Keratinocyte (primary cell): ENCODE data around the gene CA9. TPM values are rescaled to one million over a fixed set of nuclear protein-coding genes. Genes with fewer than 3 reads are reported as not detected.
A peak's percentile ranks its signal among the peaks of the same experiment; 100 is the strongest.

ENCODE experiments used
- DNase-seq: peaks from one replicate; pipeline ENCODE4 v3.0.0-alpha.2; 2011; ENCODE audit warnings: low read depth, missing footprints, low spot score
- FAIRE-seq: peaks from 2 replicates; lab custom pipeline; 2011; peaks lifted over from hg19 to GRCh38; lab: Jason Lieb, UNC
- H2AFZ ChIP-seq: 2 replicates; pipeline ENCODE4 v1.6.0; 2012; ENCODE audit warnings: low read length, control low read depth, inconsistent platforms; ENCODE audit not compliant: control insufficient read depth
- H3K27ac ChIP-seq: 2 replicates; pipeline ENCODE4 v1.5.1; 2011; ENCODE audit warnings: low read length; ENCODE audit not compliant: control insufficient read depth, insufficient read depth
- H3K27me3 ChIP-seq: 3 replicates; pipeline ENCODE4 v1.6.0; 2011; ENCODE audit warnings: low read length; ENCODE audit not compliant: control insufficient read depth, insufficient read depth; ENCODE audit errors: extremely low read depth
- H3K36me3 ChIP-seq, 2 experiments: 2 replicates in 1 of 2; 3 replicates in 1 of 2; pipeline ENCODE4 v1.5.1; 2011; ENCODE audit warnings: low read length in 2 of 2, mild to moderate bottlenecking in 1 of 2; ENCODE audit not compliant: control insufficient read depth in 2 of 2, insufficient read depth in 2 of 2; ENCODE audit errors: extremely low read depth in 1 of 2
- H3K4me1 ChIP-seq: 3 replicates; pipeline ENCODE4 v1.5.1; 2011; ENCODE audit warnings: low read length; ENCODE audit not compliant: control insufficient read depth, insufficient read depth; ENCODE audit errors: extremely low read depth
- H3K4me2 ChIP-seq: 3 replicates; pipeline ENCODE4 v1.6.0; 2011; ENCODE audit warnings: low read depth, low read length; ENCODE audit not compliant: control insufficient read depth, insufficient read depth; ENCODE audit errors: extremely low read depth
- H3K4me3 ChIP-seq, 3 experiments: fragments of 200-600 bp in 1 of 3; sonication (generic) in 1 of 3; 2 replicates in 2 of 3; 3 replicates in 1 of 3; pipeline ENCODE4 v1.5.1; 2011 to 2016; ENCODE audit warnings: low read length in 3 of 3, mild to moderate bottlenecking in 3 of 3, control low read depth in 2 of 3, inconsistent platforms in 1 of 3, low read depth in 1 of 3, mixed read lengths in 1 of 3, mixed run types in 1 of 3, moderate library complexity in 1 of 3; ENCODE audit not compliant: control insufficient read depth in 2 of 3, insufficient read depth in 2 of 3; ENCODE audit errors: extremely low read depth in 1 of 3
- H3K79me2 ChIP-seq: 2 replicates; pipeline ENCODE4 v1.6.0; 2012; ENCODE audit warnings: low read length; ENCODE audit not compliant: control insufficient read depth, insufficient read depth
- H3K9ac ChIP-seq: 3 replicates; pipeline ENCODE4 v1.6.0; 2011; ENCODE audit warnings: low read length; ENCODE audit not compliant: control insufficient read depth, insufficient read depth; ENCODE audit errors: extremely low read depth
- H3K9me1 ChIP-seq: 3 replicates; pipeline ENCODE4 v1.6.0; 2011; ENCODE audit warnings: low read length; ENCODE audit not compliant: control insufficient read depth, insufficient read depth; ENCODE audit errors: extremely low read depth
- H3K9me3 ChIP-seq: 2 replicates; pipeline ENCODE4 v1.5.1; 2012; ENCODE audit warnings: low read depth, low read length; ENCODE audit not compliant: control insufficient read depth
- H4K20me1 ChIP-seq: 3 replicates; pipeline ENCODE4 v1.6.0; 2011; ENCODE audit warnings: low read length; ENCODE audit not compliant: control insufficient read depth, insufficient read depth; ENCODE audit errors: extremely low read depth
- CTCF ChIP-seq, 3 experiments: IDR thresholded peaks in 1 of 3; conservative IDR thresholded peaks in 1 of 3; optimal IDR thresholded peaks in 1 of 3; 2 replicates in 2 of 3; 3 replicates in 1 of 3; pipeline versions ENCODE3 to v1.5.1; 2011; ENCODE audit warnings: low read length in 3 of 3, mild to moderate bottlenecking in 3 of 3, moderate library complexity in 2 of 3, control low read depth in 1 of 3, inconsistent platforms in 1 of 3; ENCODE audit not compliant: insufficient read depth in 2 of 3; ENCODE audit errors: extremely low read depth in 1 of 3
- EZH2 ChIP-seq: IDR thresholded peaks from one replicate; pipeline ENCODE4 v1.6.1; 2012; ENCODE audit warnings: inconsistent platforms, mild to moderate bottlenecking, low read length, moderate library complexity
- dilution Hi-C: fragments of 300-500 bp; cut with MboI; formaldehyde crosslinking; loops from one replicate; pipeline ENCODE4 v1.7.0; 2020; ENCODE audit warnings: low sequenced_read_pairs; ENCODE audit not compliant: extremely low pct_ligation_motif_present
- polyA plus RNA-seq, 5 experiments: library from polyadenylated mRNA; depleted of rRNA in 3 of 5; stranded (reverse) in 3 of 5; stranded (forward) in 1 of 5; unstranded in 1 of 5; fragments of >200 nt; gene quantifications; 1 replicate in 1 of 5; 2 replicates in 3 of 5; 3 replicates in 1 of 5; pipeline versions ENCODE4 v1.2.1 to v1.2.3, GENCODE V29; 2011 to 2012; ENCODE audit warnings: missing spikeins in 2 of 5, low read depth in 1 of 5, low replicate concordance in 1 of 5

The CA9 gene
- polyA plus RNA-seq, 1 donor (not counting 4 experiments of a cell fraction or from before 2014, with no cell fraction given) = 7.2 TPM

- Histone ChIP-seq H3K4me3 (peak overlapping the region; percentile 39 to 78 (median 64)), H2AFZ (peak overlapping the region; percentile 88), H3K9me1 (no peaks in the 10 kb centered on the region), H4K20me1 (no peaks in the 10 kb centered on the region), H3K9me3 (no peaks in the 10 kb centered on the region), H3K27me3 (no peaks in the 10 kb centered on the region), H3K4me1 (peaks cover 17% of the 10 kb centered on the region), H3K4me2 (peak overlapping the region; percentile 95), H3K36me3 (peaks cover 0 to 13% of the 10 kb centered on the region in 2 experiments), H3K9ac (peak overlapping the region; percentile 74), H3K27ac (peak overlapping the region; percentile 36), H3K79me2 (no peaks in the 10 kb centered on the region)
- FAIRE-seq = no peak
- DNase-seq = no peak
- TF ChIP-seq EZH2 (no peak), CTCF (optimal IDR thresholded peaks at IDR 0.05 in 1 of 3, IDR thresholded peaks at IDR 0.05 in 1 of 3, conservative IDR thresholded peaks at IDR 0.05 in 1 of 3; ENCODE audit: extremely low read depth in 1 of 3, insufficient read depth in 2 of 3, low read length in 3 of 3) (no peak)
- dilution Hi-C loops = no loop called here
Measured at GRCh38 chr9:35665471-35665818, 8.3 kb upstream of the CA9 start.

- H3K9me3 ChIP-seq = no peaks in the 10 kb centered on the region
- no peak for DNase-seq
- peaks cover 17% of the 10 kb centered on the region for H3K4me1 ChIP-seq
- TF ChIP-seq EZH2 = no peak
- no peak for TF ChIP-seq CTCF (optimal IDR thresholded peaks at IDR 0.05 in 1 of 3, IDR thresholded peaks at IDR 0.05 in 1 of 3, conservative IDR thresholded peaks at IDR 0.05 in 1 of 3; ENCODE audit: extremely low read depth in 1 of 3, insufficient read depth in 2 of 3, low read length in 3 of 3)
- H3K79me2 ChIP-seq = no peaks in the 10 kb centered on the region
- no peak overlapping the region for H2AFZ ChIP-seq
- FAIRE-seq = no peak
- no peaks in the 10 kb centered on the region for H3K27me3 ChIP-seq
- no peaks in the 10 kb centered on the region for H3K9me1 ChIP-seq
- H3K4me3 ChIP-seq = no peak overlapping the region
- no peak overlapping the region for H3K27ac ChIP-seq
- H3K36me3 ChIP-seq = peaks cover 0 to 13% of the 10 kb centered on the region in 2 experiments
- dilution Hi-C loops = no loop called here
- no peak overlapping the region for H3K4me2 ChIP-seq
- no peaks in the 10 kb centered on the region for H4K20me1 ChIP-seq
- H3K9ac ChIP-seq = no peak overlapping the region
Measured at GRCh38 chr9:35666045-35666444, 7.7 kb upstream of the CA9 start.
